HFFc6 (cell line): Measurements from ENCODE around the gene CFAP97D1. TPM values are rescaled to one million over a fixed set of nuclear protein-coding genes. Genes with fewer than 3 reads are reported as not detected.

Experiments used
- DNase-seq: peaks from one replicate; pipeline ENCODE4 v3.0.0-alpha.2; 2018
- H3K27ac Mint-ChIP-seq: 2 replicates; pipeline ENCODE4 v1.8.0; 2020; ENCODE audit warnings: mild to moderate bottlenecking, mixed read lengths
- H3K27me3 Mint-ChIP-seq: 2 replicates; pipeline ENCODE4 v1.8.0; 2021; ENCODE audit warnings: mild to moderate bottlenecking, moderate library complexity, mixed read lengths; ENCODE audit not compliant: insufficient read depth
- H3K36me3 Mint-ChIP-seq: 2 replicates; pipeline ENCODE4 v1.8.0; 2021; ENCODE audit warnings: low read depth, mixed read lengths
- H3K4me1 Mint-ChIP-seq: 2 replicates; pipeline ENCODE4 v1.8.0; 2020; ENCODE audit warnings: low read depth, mixed read lengths
- H3K4me3 Mint-ChIP-seq: 2 replicates; pipeline ENCODE4 v1.8.0; 2020; ENCODE audit warnings: mild to moderate bottlenecking, moderate library complexity, mixed read lengths
- H3K9me3 Mint-ChIP-seq: 2 replicates; pipeline ENCODE4 v1.8.0; 2020; ENCODE audit warnings: mild to moderate bottlenecking, mixed read lengths
- total RNA-seq, 6 experiments: library from RNA; stranded (reverse); fragmentation: NEBNext Ultra II Directional; extraction: Animal tissue kit (Norgen Biotek cat#: 25700); gene quantifications; 2 replicates in 1 of 6; 3 replicates in 5 of 6; pipeline ENCODE4 v1.2.3, GENCODE V29; 2021
- TF ChIP-seq, protein P1 (sequence below): fragments of 200-600 bp; sonication (generic); IDR thresholded peaks from 2 replicates; pipeline ENCODE4 v1.5.0; 2021; ENCODE audit warnings: antibody characterized with exemption, mild to moderate bottlenecking

The CFAP97D1 gene
- total RNA-seq, 6 experiments from 2014 or later: not detected

DNA sequence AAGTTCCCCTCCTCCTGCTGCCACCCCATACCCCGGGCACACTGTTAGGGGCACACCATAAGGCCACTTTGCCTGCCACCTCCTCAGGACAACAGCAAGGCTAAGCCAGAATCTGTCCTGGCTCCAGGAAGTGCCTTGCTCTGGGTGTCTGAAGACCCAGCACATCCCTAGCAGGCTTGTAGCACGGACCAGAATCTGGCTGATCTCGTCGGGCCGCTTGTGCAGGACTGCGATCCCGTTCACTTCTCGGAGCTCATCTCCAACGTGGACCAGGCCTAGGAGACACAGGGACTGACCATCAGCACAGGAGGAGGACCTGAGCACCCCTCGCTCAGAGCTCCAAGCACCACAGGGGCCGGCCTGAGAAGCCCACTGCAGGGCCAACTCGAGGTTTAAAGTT lies 45.3 kb downstream of the CFAP97D1 start:
- no peak for DNase-seq
- Mint-ChIP-seq H3K36me3 (peaks cover 28% of the 10 kb centered on the region), H3K4me3 (no peak overlapping the region), H3K9me3 (no peaks in the 10 kb centered on the region), H3K4me1 (peaks cover 12% of the 10 kb centered on the region), H3K27ac (no peak overlapping the region), H3K27me3 (peaks cover under 1% of the 10 kb centered on the region; the same call in 1 of the 2 replicates)
- TF ChIP-seq, protein P1, sequence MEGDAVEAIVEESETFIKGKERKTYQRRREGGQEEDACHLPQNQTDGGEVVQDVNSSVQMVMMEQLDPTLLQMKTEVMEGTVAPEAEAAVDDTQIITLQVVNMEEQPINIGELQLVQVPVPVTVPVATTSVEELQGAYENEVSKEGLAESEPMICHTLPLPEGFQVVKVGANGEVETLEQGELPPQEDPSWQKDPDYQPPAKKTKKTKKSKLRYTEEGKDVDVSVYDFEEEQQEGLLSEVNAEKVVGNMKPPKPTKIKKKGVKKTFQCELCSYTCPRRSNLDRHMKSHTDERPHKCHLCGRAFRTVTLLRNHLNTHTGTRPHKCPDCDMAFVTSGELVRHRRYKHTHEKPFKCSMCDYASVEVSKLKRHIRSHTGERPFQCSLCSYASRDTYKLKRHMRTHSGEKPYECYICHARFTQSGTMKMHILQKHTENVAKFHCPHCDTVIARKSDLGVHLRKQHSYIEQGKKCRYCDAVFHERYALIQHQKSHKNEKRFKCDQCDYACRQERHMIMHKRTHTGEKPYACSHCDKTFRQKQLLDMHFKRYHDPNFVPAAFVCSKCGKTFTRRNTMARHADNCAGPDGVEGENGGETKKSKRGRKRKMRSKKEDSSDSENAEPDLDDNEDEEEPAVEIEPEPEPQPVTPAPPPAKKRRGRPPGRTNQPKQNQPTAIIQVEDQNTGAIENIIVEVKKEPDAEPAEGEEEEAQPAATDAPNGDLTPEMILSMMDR: no peak

DNA sequence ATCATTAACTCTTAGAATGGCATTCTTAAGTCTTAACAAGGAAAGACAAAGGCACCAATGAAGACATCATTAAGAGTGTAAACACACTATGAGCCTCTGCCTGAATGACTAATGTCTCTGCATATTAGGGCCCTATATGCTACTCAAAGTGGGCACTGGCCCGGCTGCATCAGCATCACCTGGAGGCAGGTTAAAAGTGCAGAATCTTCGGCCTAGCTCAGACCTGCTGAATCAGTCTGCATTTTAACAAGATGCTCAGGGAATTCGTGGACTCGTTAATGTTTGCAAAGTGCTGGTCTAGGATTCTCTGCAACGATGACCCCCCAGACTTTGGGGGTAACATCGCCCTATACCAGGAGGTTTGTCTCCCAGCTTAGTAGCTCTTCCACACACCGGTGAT lies 46.0 kb downstream of the CFAP97D1 start:
- H3K27ac Mint-ChIP-seq: no peak overlapping the region

DNA sequence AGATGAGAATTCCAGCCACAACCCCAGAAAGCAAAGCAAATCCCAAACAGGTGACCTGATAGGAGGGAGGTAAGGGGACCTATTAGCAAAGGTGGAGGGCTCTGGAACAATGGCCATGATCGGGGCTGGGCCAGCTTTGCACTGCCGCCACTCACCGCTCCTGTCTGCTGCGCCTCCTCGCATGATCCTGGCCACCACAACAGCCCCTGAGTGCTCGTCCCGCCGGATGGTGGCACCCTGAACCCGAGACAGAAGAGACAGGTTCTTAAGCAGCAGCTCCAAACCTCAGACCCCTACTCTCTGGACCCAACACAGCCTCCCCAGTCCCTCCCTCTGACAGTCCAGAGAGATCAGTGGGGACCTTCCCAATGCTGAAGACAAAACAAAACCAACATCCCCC lies 47.4 kb downstream of the CFAP97D1 start:
- peaks cover 5% of the 10 kb centered on the region; the same call in 1 of the 2 replicates for H3K27me3 Mint-ChIP-seq

More for the DNA sequence above, 46.0 kb downstream of the CFAP97D1 start:
- Mint-ChIP-seq H3K4me3 (no peak overlapping the region), H3K4me1 (peaks cover 19% of the 10 kb centered on the region), H3K9me3 (no peaks in the 10 kb centered on the region), H3K36me3 (peaks cover 30% of the 10 kb centered on the region), H3K27me3 (peaks cover 2% of the 10 kb centered on the region)
- DNase-seq: no peak
- TF ChIP-seq, protein P1: no peak

DNA sequence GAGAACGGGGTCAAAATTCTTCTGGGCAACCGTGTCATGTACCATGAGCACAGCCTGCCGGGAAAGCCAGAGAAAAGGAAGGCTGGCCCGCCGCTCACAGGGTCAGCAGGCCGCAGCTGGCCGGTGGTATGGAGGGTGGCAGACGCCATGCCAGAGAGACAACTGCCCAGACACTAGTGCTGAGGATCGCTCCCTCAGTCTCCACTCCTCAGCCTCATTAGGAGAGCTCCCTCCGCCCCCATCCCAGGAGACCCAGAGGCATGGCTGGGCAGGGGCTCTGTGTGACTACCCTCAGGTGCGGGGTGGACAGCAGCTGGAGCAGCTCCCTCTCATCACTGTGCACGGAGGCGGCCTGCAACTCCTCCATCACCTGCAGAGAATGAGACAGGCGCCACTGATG lies 49.5 kb downstream of the CFAP97D1 start:
- no peaks in the 10 kb centered on the region for H3K9me3 Mint-ChIP-seq
- TF ChIP-seq, protein P1: no peak
- peaks cover 5% of the 10 kb centered on the region for H3K27me3 Mint-ChIP-seq
- H3K27ac Mint-ChIP-seq: no peak overlapping the region
- no peak for DNase-seq
- H3K4me1 Mint-ChIP-seq: peaks cover 32% of the 10 kb centered on the region
- peaks cover 12% of the 10 kb centered on the region; the same call in 1 of the 2 replicates for H3K36me3 Mint-ChIP-seq
- H3K4me3 Mint-ChIP-seq: no peak overlapping the region

More for the DNA sequence above, 47.4 kb downstream of the CFAP97D1 start:
- no peak for DNase-seq
- peaks cover 32% of the 10 kb centered on the region for H3K4me1 Mint-ChIP-seq
- TF ChIP-seq, protein P1: no peak
- H3K9me3 Mint-ChIP-seq: no peaks in the 10 kb centered on the region
- no peak overlapping the region for H3K4me3 Mint-ChIP-seq
- no peak overlapping the region for H3K27ac Mint-ChIP-seq
- H3K36me3 Mint-ChIP-seq: peaks cover 24% of the 10 kb centered on the region

DNA sequence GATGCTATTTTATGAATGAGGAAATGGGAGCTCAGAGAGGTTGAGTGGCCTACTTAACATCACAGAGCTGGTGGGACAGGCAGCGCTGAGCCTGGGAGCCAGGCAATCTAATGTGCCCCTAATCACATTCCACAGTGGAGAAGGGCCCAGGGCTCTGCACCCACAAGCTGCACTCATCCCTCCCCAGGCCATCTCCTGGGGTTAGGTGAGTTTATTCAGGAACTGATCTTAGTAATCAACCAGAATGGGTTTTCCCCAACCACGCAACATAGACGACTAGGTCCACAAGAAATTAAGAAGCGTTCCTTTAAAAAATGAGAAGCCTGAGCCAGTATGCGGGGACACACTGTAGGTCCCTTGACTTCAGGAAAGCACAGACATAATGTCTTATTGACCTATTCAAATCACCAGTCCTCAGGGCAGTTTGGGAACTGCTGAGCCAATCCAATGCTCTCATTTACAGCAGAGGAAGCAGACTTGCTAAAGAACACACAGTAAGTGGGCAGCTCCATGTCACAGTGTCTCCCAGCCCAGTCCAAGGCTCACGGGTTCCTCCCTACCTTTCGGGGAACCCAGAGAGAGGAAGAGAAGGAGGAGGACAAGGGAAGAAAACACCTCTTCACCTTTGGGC lies 50.4 kb downstream of the CFAP97D1 start:
- TF ChIP-seq, protein P1: no peak
- DNase-seq: no peak
- Mint-ChIP-seq H3K27ac (no peak overlapping the region), H3K4me1 (peaks cover 32% of the 10 kb centered on the region), H3K9me3 (no peaks in the 10 kb centered on the region), H3K27me3 (peaks cover 5% of the 10 kb centered on the region), H3K4me3 (no peak overlapping the region), H3K36me3 (peaks cover 12% of the 10 kb centered on the region; the same call in 1 of the 2 replicates)
